GM12875 (cell line): ENCODE results near the gene FTCDNL1.

Experiments
- H3K4me3 ChIP-seq: one replicate; pipeline ENCODE4 v1.5.1; 2011; ENCODE audit warnings: low read depth, low read length, control low read depth
- CTCF ChIP-seq: IDR thresholded peaks from 2 replicates; pipeline ENCODE4 v1.5.1; 2011; ENCODE audit warnings: low read depth, mild to moderate bottlenecking, control low read depth, inconsistent platforms, low read length, moderate library complexity, borderline replicate concordance; ENCODE audit not compliant: insufficient read depth

FTCDNL1 gene

GRCh38 chr2:199775267-199775666 is 75.7 kb downstream of the FTCDNL1 start:
- no peak overlapping the region for H3K4me3 ChIP-seq
- no peak for TF ChIP-seq CTCF

GRCh38 chr2:199772035-199772976 is 78.7 kb downstream of the FTCDNL1 start:
- no peak for TF ChIP-seq CTCF
- H3K4me3 ChIP-seq = no peak overlapping the region

- no peak overlapping the region for H3K4me3 ChIP-seq
- TF ChIP-seq CTCF = no peak
Observed at GRCh38 chr2:199770716-199771115, 80.3 kb downstream of the FTCDNL1 start.

GRCh38 chr2:199765646-199766045 is 85.3 kb downstream of the FTCDNL1 start:
- no peak overlapping the region for H3K4me3 ChIP-seq
- no peak for TF ChIP-seq CTCF

- no peak overlapping the region for H3K4me3 ChIP-seq
Observed at GRCh38 chr2:199764273-199764800, 86.7 kb downstream of the FTCDNL1 start.

GRCh38 chr2:199762963-199763362 is 88.0 kb downstream of the FTCDNL1 start:
- no peak overlapping the region for H3K4me3 ChIP-seq
- TF ChIP-seq CTCF = no peak

More at GRCh38 chr2:199764273-199764800, 86.7 kb downstream of the FTCDNL1 start:
- no peak for TF ChIP-seq CTCF

GRCh38 chr2:199760574-199760973 is 90.4 kb downstream of the FTCDNL1 start:
- TF ChIP-seq CTCF = no peak

More at GRCh38 chr2:199760574-199760973, 90.4 kb downstream of the FTCDNL1 start:
- H3K4me3 ChIP-seq = no peak overlapping the region
